GM18868 (cell line): ENCODE measurements around the gene FDX2.

Experiments used
- ATAC-seq: cut with Tn5 transposase; IDR thresholded peaks from one replicate; pipeline ENCODE4 v1.9.1; 2021; ENCODE audit warnings: mild to moderate bottlenecking, moderate library complexity; ENCODE audit not compliant: unreplicated experiment

The FDX2 gene

DNA sequence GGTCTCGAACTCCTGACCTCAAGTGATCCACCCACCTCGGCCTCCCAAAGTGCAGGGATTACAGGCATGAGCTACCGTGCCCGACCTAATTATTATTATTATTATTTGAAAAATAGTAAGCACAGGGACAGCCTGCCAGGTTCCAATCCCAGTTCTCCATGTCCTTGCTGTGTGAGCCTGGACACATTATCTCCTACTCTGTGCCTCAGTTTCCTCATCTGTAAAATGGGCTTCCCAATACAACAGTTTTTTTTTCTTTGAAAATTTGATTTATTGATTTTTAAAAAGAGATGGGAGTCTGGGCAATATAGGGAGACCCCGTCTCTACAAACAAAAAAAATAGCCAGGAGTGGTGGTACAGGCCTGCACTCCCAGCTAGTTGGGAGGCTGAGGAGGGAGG is 9.5 kb downstream of the FDX2 start:
- ATAC-seq: no peak

GRCh38 chr19:10305139-10305806 is 10.5 kb downstream of the FDX2 start:
- ATAC-seq: no peak

DNA sequence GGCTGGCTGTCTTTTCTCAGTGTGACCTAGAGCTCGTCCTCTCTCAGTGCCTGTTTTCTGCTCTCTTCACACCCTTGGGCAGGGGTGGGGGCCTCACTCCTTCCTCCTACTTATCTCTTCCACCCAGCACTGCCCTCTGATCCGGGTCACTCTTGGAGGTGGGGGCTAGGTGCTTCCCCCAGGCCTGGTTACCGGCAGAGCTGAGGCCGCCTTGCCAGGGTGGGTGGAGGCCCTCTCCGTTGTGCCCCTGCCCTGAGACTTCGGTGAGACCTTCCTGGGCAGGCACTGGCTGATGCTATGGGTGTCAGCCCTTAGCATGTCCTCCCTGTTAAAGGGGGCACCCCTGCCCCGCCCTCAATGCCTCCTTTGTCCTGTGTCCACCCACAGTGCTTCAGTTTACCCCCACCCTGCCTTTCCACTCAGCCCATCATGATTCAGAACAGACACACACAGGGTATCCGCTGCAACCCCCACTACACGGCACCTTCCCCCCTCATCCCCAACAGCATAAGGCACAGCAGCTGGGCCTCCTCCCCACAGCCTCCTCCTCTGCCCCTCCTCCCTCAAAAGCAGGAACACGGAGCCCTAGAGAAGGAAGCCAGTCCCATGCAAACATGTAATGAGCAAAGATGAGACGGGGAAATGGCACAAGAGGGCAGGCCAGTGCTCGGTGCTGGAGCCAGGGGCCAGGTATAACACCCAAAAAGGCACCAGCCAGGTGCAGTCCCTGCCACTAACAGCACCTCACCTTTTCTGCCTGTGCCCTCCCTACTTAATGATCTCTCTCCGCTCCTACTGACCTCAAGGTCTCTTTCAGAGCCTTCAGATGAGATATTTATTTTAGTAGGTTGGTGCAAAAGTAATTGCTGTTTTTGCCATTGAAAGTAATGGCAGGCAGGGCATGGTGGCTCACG is 16.0 kb downstream of the FDX2 start:
- no peak for ATAC-seq

DNA sequence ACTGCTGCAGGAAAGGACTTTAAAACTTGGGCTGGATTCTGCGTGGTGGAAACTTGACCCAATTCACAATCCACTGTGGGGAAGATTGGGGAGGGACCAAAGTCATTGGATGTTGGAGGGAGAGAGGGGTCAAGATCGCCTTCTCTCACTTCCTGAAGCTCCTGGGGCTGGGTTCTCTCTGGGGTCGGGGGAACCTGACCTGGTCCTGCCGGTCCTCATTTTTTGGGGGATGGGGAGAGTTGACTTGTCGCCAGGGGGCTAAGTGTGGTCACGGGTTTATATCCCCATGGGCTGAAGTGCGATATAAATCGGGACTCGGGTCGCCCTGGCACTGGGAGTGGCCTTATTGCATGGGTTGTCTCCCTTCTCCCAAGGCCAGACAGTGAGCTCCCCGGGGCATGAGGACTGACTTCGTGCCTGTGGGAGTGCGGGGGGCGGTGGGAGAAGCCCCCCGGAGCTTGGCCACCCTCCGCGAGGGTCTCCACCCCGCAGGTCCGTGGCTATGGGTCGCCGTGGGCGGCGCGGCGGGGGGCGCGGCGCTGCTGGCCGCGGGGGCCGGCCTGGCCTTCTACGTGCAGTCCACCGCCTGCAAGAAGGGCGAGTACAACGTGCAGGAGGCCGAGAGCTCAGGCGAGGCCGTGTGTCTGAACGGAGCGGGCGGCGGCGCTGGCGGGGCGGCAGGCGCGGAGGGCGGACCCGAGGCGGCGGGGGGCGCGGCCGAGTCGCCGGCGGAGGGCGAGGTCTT is 19.8 kb downstream of the FDX2 start:
- ATAC-seq: no peak

- no peak for ATAC-seq
Measured at GRCh38 chr19:10295305-10295846, 20.4 kb downstream of the FDX2 start.

DNA sequence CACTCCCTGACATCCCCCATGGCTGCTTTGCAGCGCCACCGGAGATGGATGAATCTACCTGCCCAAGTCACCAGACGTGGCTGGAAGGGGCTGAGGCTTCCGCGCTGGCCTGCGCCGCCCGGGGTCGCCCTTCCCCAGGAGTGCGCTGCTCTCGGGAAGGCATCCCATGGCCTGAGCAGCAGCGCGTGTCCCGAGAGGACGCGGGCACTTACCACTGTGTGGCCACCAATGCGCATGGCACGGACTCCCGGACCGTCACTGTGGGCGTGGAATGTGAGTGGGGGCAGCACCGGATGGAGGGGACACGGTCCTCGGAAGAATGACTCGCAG is 21.5 kb downstream of the FDX2 start:
- no peak for ATAC-seq

- no peak for ATAC-seq
Measured at GRCh38 chr19:10293637-10294367, 22.0 kb downstream of the FDX2 start.

DNA sequence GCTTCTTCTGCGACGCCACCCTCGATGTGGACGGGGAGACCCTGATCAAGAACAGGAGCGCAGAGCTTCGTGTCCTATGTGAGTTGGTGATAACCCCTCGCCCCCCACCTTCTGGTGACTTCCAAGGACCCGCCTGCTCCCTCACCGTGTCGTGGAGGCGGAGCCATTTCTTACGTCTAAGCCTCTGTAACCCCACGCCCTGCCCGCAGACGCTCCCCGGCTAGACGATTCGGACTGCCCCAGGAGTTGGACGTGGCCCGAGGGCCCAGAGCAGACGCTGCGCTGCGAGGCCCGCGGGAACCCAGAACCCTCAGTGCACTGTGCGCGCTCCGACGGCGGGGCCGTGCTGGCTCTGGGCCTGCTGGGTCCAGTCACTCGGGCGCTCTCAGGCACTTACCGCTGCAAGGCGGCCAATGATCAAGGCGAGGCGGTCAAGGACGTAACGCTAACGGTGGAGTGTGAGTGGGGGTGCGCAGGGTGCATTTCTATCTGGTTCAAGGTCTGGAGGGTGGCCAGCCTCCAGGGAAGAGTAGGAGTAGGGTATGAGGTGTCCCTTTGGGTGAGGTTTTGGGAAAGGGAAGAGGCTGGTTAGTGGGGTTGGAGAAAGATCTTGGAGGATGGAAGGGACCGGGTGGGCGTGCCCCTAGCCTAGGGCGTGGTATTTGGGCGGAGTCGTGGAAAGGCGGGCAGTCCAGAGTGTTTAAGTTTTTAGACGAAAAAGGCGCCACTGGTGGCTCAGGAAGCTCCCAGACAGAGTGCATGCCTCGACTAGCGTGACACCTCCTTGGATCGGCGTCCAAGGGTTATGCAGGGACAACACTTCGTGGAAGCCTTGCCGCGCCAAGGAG is 22.8 kb downstream of the FDX2 start:
- no peak for ATAC-seq

DNA sequence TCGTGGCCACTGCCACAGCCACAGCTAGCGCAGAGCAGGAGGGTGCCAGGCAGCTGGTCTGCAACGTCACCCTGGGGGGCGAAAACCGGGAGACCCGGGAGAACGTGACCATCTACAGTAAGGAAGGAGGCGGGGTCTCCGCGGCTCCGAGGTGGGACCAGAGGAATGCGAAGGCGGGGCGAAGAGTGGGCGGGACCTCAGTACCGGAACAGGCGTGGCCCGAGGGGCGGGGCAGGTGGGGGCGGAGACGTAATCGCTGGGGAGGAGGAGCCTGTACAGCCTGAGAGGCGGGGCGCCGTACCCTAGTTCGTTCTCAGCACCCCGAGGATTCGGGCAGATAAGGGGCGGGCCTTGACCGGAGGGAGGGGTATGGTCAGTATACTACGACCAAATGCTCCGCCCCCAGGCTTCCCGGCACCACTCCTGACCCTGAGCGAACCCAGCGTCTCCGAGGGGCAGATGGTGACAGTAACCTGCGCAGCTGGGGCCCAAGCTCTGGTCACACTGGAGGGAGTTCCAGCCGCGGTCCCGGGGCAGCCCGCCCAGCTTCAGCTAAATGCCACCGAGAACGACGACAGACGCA is 23.5 kb downstream of the FDX2 start:
- ATAC-seq: no peak

- ATAC-seq: no peak
Measured at GRCh38 chr19:10291554-10292205, 24.1 kb downstream of the FDX2 start.

DNA sequence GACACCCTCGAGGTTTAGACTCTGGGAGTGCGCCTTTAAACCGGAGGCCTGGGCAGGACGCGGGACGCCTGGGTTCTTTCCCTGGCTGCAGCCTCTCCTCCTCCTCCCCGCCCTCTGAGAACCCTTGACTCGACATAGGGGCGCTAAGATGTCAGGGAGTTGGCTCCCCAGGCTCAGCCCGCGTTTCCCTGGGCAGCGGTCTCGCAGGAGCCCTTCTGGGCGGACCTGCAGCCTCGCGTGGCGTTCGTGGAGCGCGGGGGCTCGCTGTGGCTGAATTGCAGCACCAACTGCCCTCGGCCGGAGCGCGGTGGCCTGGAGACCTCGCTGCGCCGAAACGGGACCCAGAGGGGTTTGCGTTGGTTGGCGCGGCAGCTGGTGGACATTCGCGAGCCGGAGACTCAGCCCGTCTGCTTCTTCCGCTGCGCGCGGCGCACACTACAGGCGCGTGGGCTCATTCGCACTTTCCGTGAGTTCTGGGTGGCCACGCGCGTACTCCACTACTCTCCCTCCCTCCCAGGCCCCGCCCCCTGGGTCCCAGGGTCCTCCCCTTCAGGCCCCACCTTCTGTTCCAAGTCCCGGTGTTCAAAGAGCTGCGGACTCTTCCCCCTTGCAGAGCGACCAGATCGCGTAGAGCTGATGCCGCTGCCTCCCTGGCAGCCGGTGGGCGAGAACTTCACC is 24.8 kb downstream of the FDX2 start:
- ATAC-seq: no peak

GRCh38 chr19:10290357-10290875 is 25.4 kb downstream of the FDX2 start:
- ATAC-seq: no peak

GRCh38 chr19:10289836-10290356 is 25.9 kb downstream of the FDX2 start, which contains the start of gene ICAM5:
ICAM5 (plus strand) TSS chr19:10289952; CDS start chr19:10290044, 92 bp downstream.
- no peak for ATAC-seq

DNA sequence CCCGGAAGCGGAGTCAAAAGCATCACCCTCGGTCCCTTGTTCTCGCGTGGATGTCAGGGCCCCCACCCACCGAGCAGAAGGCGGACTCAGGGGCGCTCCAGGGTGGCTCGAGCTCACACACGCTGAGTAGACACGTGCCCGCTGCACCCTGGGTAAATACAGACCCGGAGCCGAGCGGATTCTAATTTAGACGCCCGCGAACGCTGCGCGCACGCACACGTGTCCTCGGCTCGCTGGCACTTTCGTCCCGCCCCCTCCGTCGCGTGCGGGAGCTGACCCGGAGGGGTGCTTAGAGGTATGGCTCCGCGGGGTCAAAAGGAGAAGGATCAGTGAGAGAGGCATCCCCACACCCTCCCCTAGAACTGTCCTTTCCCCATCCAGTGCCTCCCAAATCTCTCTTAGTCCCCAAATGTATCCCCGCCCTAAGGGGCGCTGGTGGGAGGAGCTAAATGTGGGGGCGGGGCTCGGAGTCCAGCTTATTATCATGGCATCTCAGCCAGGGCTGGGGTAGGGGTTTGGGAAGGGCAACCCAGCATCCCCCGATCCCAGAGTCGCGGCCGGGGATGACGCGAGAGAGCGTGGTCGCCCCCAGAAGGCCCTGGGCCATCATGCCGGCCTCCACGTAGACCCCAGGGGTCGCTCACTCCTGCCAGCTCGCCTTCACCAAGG is 26.5 kb downstream of the FDX2 start:
- ATAC-seq: no peak

- ATAC-seq: no peak
Measured at GRCh38 chr19:10288662-10289166, 27.1 kb downstream of the FDX2 start.

- ATAC-seq: no peak
Measured at GRCh38 chr19:10286803-10287737, 28.7 kb downstream of the FDX2 start, which contains the start of gene ICAM4. ICAM4 (plus strand) TSS chr19:10286955; CDS start chr19:10287013, 58 bp downstream.
